ENCODE measurements around the gene UGT1A7.

The UGT1A7 gene

GRCh38 chr2:233764761-233765160, 83.1 kb downstream of the UGT1A7 start:
- DNase-seq = no peak

GRCh38 chr2:233766416-233766815, 84.7 kb downstream of the UGT1A7 start:
- no peak for DNase-seq

GRCh38 chr2:233768076-233768475, 86.4 kb downstream of the UGT1A7 start:
- no peak for DNase-seq

- DNase-seq = no peak
Observed at GRCh38 chr2:233769260-233769659, 87.6 kb downstream of the UGT1A7 start.

GRCh38 chr2:233772153-233772552, 90.5 kb downstream of the UGT1A7 start:
- DNase-seq = no peak

- DNase-seq = no peak
Observed at GRCh38 chr2:233772583-233772982, 90.9 kb downstream of the UGT1A7 start.

GRCh38 chr2:233773854-233774253, 92.2 kb downstream of the UGT1A7 start:
- DNase-seq = no peak

- DNase-seq = no peak
Observed at GRCh38 chr2:233775414-233775813, 93.7 kb downstream of the UGT1A7 start.

- no peak for DNase-seq
Observed at GRCh38 chr2:233778030-233778429, 96.3 kb downstream of the UGT1A7 start, which contains the start of gene MROH2A. MROH2A (plus strand) TSS chr2:233778330; CDS start chr2:233779359, 1,029 bp downstream.

- DNase-seq = no peak
Observed at GRCh38 chr2:233779722-233780121, 98.0 kb downstream of the UGT1A7 start.

- no peak for DNase-seq
Observed at GRCh38 chr2:233780771-233781170, 99.1 kb downstream of the UGT1A7 start.

- DNase-seq = no peak
Observed at GRCh38 chr2:233789554-233789953, 107.9 kb downstream of the UGT1A7 start.

- no peak for DNase-seq
Observed at GRCh38 chr2:233791151-233791882, 109.6 kb downstream of the UGT1A7 start.

- no peak for DNase-seq
Observed at GRCh38 chr2:233791883-233792329, 110.2 kb downstream of the UGT1A7 start.

GRCh38 chr2:233792720-233793119, 111.0 kb downstream of the UGT1A7 start:
- no peak for DNase-seq

- no peak for DNase-seq
Observed at GRCh38 chr2:233793465-233794127, 111.9 kb downstream of the UGT1A7 start.

GRCh38 chr2:233794128-233794658, 112.5 kb downstream of the UGT1A7 start:
- no peak for DNase-seq

GRCh38 chr2:233795735-233796171, 114.1 kb downstream of the UGT1A7 start:
- DNase-seq = no peak

- DNase-seq = no peak
Observed at GRCh38 chr2:233796254-233796653, 114.6 kb downstream of the UGT1A7 start.

- no peak for DNase-seq
Observed at GRCh38 chr2:233798335-233799086, 116.8 kb downstream of the UGT1A7 start.

- DNase-seq = no peak
Observed at GRCh38 chr2:233799087-233799665, 117.5 kb downstream of the UGT1A7 start.

- no peak for DNase-seq
Observed at GRCh38 chr2:233799716-233800115, 118.0 kb downstream of the UGT1A7 start.

GRCh38 chr2:233800208-233800607, 118.5 kb downstream of the UGT1A7 start:
- no peak for DNase-seq
